HepG2 (cell line): ENCODE measurements around the gene LITAFD. TPM values are rescaled to one million over a fixed set of nuclear protein-coding genes. Genes with fewer than 3 reads are reported as not detected.

Source experiments
- ARID4A ChIP-seq: sonication (generic); formaldehyde crosslinking; IDR thresholded peaks from 2 replicates; pipeline ENCODE4 v1.5.0; 2020; ENCODE audit warnings: mild to moderate bottlenecking, missing genetic modification reagents, borderline replicate concordance
- ATF4 ChIP-seq, 2 experiments: fragments of 450-650 bp in 1 of 2; sonication (generic) in 1 of 2; formaldehyde crosslinking; IDR thresholded peaks; 2 replicates each; pipeline versions ENCODE4 v1.5.0 to v1.8.0; 2020 to 2022; ENCODE audit warnings: mild to moderate bottlenecking in 1 of 2, missing genetic modification reagents in 1 of 2
- CTCF ChIP-seq: sonication (generic); formaldehyde crosslinking; IDR thresholded peaks from 2 replicates; pipeline ENCODE4 v1.5.0; 2020; ENCODE audit warnings: mild to moderate bottlenecking, missing genetic modification reagents, moderate library complexity
- GABPA ChIP-seq, 2 experiments: IDR thresholded peaks; 2 replicates each; pipeline ENCODE4 v1.6.1; 2011 to 2016; ENCODE audit warnings: low read depth in 2 of 2, low read length in 1 of 2, missing biosample characterization in 1 of 2, missing genetic modification characterization in 1 of 2
- HDAC2 ChIP-seq: sonication (generic); formaldehyde crosslinking; IDR thresholded peaks from 2 replicates; pipeline ENCODE4 v1.4.0; 2020; ENCODE audit warnings: missing genetic modification reagents
- KAT7 ChIP-seq: IDR thresholded peaks from 2 replicates; pipeline ENCODE4 v1.6.1; 2018; ENCODE audit warnings: borderline replicate concordance, missing compliant biosample characterization
- KAT8 ChIP-seq: IDR thresholded peaks from 2 replicates; pipeline ENCODE4 v1.6.1; 2016; ENCODE audit warnings: missing genetic modification reagents, missing compliant biosample characterization
- MAFG ChIP-seq: sonication (generic); formaldehyde crosslinking; IDR thresholded peaks from 2 replicates; pipeline ENCODE4 v1.5.1; 2020; ENCODE audit warnings: mild to moderate bottlenecking, missing genetic modification reagents
- MEF2D ChIP-seq: sonication (generic); formaldehyde crosslinking; IDR thresholded peaks from 2 replicates; pipeline ENCODE4 v1.5.1; 2020; ENCODE audit warnings: mild to moderate bottlenecking, missing genetic modification reagents
- MLX ChIP-seq: IDR thresholded peaks from 2 replicates; pipeline ENCODE4 v1.6.1; 2016
- NFKBIZ ChIP-seq: IDR thresholded peaks from 2 replicates; pipeline ENCODE4 v1.6.1; 2018; ENCODE audit warnings: missing genetic modification reagents, missing compliant biosample characterization
- NONO ChIP-seq, 2 experiments: fragments of 450-650 bp in 1 of 2; sonication (generic) in 1 of 2; formaldehyde crosslinking in 1 of 2; IDR thresholded peaks in 1 of 2; conservative IDR thresholded peaks in 1 of 2; 2 replicates each; pipeline versions ENCODE4 v1.6.1 to v1.8.0; 2017 to 2022; ENCODE audit warnings: mild to moderate bottlenecking in 1 of 2, missing genetic modification reagents in 1 of 2, moderate library complexity in 1 of 2
- NR1H2 ChIP-seq: sonication (generic); formaldehyde crosslinking; IDR thresholded peaks from 2 replicates; pipeline ENCODE4 v1.8.1; 2022; ENCODE audit warnings: low read depth, missing genetic modification reagents, borderline replicate concordance
- POLR2AphosphoS5 ChIP-seq: IDR thresholded peaks from 2 replicates; pipeline ENCODE4 v1.6.1; 2012; ENCODE audit warnings: low read depth, low read length
- RBM22 ChIP-seq: fragments of 200-400 bp; formaldehyde crosslinking; optimal IDR thresholded peaks from 2 replicates; pipeline ENCODE3; 2017; ENCODE audit warnings: mild to moderate bottlenecking, low read length, moderate library complexity
- RFX5 ChIP-seq: IDR thresholded peaks from 2 replicates; pipeline ENCODE4 v1.6.1; 2011; ENCODE audit warnings: low read depth, low read length, improper control_type of control experiment
- SIN3A ChIP-seq: IDR thresholded peaks from 2 replicates; pipeline ENCODE4 v1.6.1; 2011; ENCODE audit warnings: low read depth, mild to moderate bottlenecking, control low read depth, low read length, borderline replicate concordance
- SSRP1 ChIP-seq: IDR thresholded peaks from 2 replicates; pipeline ENCODE4 v1.6.1; 2016; ENCODE audit warnings: control low read depth
- STAT5B ChIP-seq: sonication (generic); formaldehyde crosslinking; IDR thresholded peaks from 2 replicates; pipeline ENCODE4 v1.4.0; 2020; ENCODE audit warnings: missing genetic modification reagents
- TEAD2 ChIP-seq: sonication (generic); formaldehyde crosslinking; IDR thresholded peaks from 2 replicates; pipeline ENCODE4 v1.9.0; 2021; ENCODE audit warnings: missing genetic modification reagents
- U2AF1 ChIP-seq: fragments of 200-400 bp; formaldehyde crosslinking; optimal IDR thresholded peaks from 2 replicates; pipeline ENCODE3; 2017; ENCODE audit warnings: mild to moderate bottlenecking, low read depth, low read length
- XBP1 ChIP-seq: sonication (generic); formaldehyde crosslinking; IDR thresholded peaks from 2 replicates; pipeline ENCODE4 v1.5.0; 2020; ENCODE audit warnings: missing genetic modification reagents
- ZNF333 ChIP-seq: sonication (generic); formaldehyde crosslinking; IDR thresholded peaks from 2 replicates; pipeline ENCODE4 v1.4.0; 2020; ENCODE audit warnings: mild to moderate bottlenecking, missing genetic modification reagents, borderline replicate concordance
- ZNF367 ChIP-seq: sonication (generic); formaldehyde crosslinking; IDR thresholded peaks from 2 replicates; pipeline ENCODE4 v1.4.0; 2020; ENCODE audit warnings: missing genetic modification reagents, borderline replicate concordance
- polyA plus RNA-seq, 8 experiments: library from polyadenylated mRNA; depleted of rRNA in 3 of 8; stranded (reverse) in 7 of 8; unstranded in 1 of 8; fragments of >200 nt; fragmentation: Illumina TruSeq in 4 of 8; extraction: Trizol in 4 of 8; gene quantifications; 2 replicates each; pipeline versions ENCODE4 v1.2.1 to v1.2.3, GENCODE V29; 2011 to 2016; ENCODE audit warnings: low read depth in 4 of 8, missing spikeins in 1 of 8, mixed read lengths in 1 of 8; ENCODE audit not compliant: insufficient read depth in 1 of 8
- total RNA-seq, 5 experiments: library from RNA; depleted of rRNA; stranded (reverse); fragments of >200 nt; fragmentation: Illumina TruSeq; extraction: Trizol; gene quantifications; 2 replicates each; pipeline ENCODE4 v1.2.3, GENCODE V29; 2016; ENCODE audit warnings: low read depth in 1 of 5

LITAFD gene
- total and polyA plus RNA-seq, 2 of the 13 experiments (the other 11 are each of a cell fraction or from before 2014, with no cell fraction given): not detected

- no peak for TF ChIP-seq MLX (CRISPR knock-in tag)
- no peak for TF ChIP-seq MAFG (CRISPR knock-in tag)
- no peak for TF ChIP-seq KAT8 (CRISPR knock-in tag)
- TF ChIP-seq RFX5: 0 out of 2 replicates have a peak, but pooled peaks have one; percentile 3
- no peak for TF ChIP-seq ZNF367 (CRISPR knock-in tag)
- TF ChIP-seq NR1H2: no peak
- TF ChIP-seq ZNF333: no peak
- no peak for TF ChIP-seq CTCF
- peak; percentile 1; the same call in 1 of the 2 replicates for TF ChIP-seq SSRP1 (CRISPR knock-in tag)
- TF ChIP-seq RBM22: peak; percentile 91
- TF ChIP-seq POLR2AphosphoS5: peak; percentile 27; the same call in 1 of the 2 replicates
- TF ChIP-seq HDAC2: no peak
- TF ChIP-seq ARID4A (CRISPR knock-in tag): peak; percentile 22
- TF ChIP-seq ATF4 (CRISPR knock-in tag; IDR thresholded peaks at IDR 0.05): no peak
- TF ChIP-seq XBP1 (CRISPR knock-in tag): no peak
- no peak for TF ChIP-seq TEAD2 (CRISPR knock-in tag)
- no peak for TF ChIP-seq KAT7 (CRISPR knock-in tag)
- no peak for TF ChIP-seq U2AF1
- no peak for TF ChIP-seq MEF2D (CRISPR knock-in tag)
- TF ChIP-seq GABPA (IDR thresholded peaks at IDR 0.05; ENCODE audit: low read depth, low read length): no peak
- no peak for TF ChIP-seq GABPA (CRISPR knock-in tag; IDR thresholded peaks at IDR 0.05; ENCODE audit: low read depth)
- TF ChIP-seq NFKBIZ: no peak
- TF ChIP-seq NONO (IDR thresholded peaks at IDR 0.05): no peak
- TF ChIP-seq NONO (CRISPR knock-in tag; conservative IDR thresholded peaks at IDR 0.05): no peak
- TF ChIP-seq STAT5B (CRISPR knock-in tag): no peak
- peak; percentile 47; the same call in 1 of the 2 replicates for TF ChIP-seq SIN3A
Observed at GRCh38 chr16:8854298-8854948, 27.7 kb upstream of the LITAFD start (continued).
